Suprapubic skin (tissue), 4 donors: ENCODE measurements around the gene PLXNB3. TPM values are rescaled to one million over a fixed set of nuclear protein-coding genes. Genes with fewer than 3 reads are reported as not detected.

Source experiments
- DNase-seq, 2 donors: peaks; one replicate each; pipeline ENCODE4 v3.0.0-alpha.2; 2019; ENCODE audit warnings: low spot score in 2 of 2
- H3K27ac ChIP-seq: fragments of 200-600 bp; sonication (generic); one replicate; pipeline ENCODE4 v1.5.1; 2019
- H3K27me3 ChIP-seq: fragments of 200-600 bp; sonication (generic); one replicate; pipeline ENCODE4 v1.5.1; 2019
- H3K36me3 ChIP-seq: fragments of 200-600 bp; sonication (generic); one replicate; pipeline ENCODE4 v1.5.1; 2019
- H3K4me1 ChIP-seq: fragments of 200-600 bp; sonication (generic); one replicate; pipeline ENCODE4 v1.5.1; 2019
- H3K4me3 ChIP-seq: fragments of 200-600 bp; sonication (generic); one replicate; pipeline ENCODE4 v1.5.1; 2019; ENCODE audit warnings: mild to moderate bottlenecking
- H3K9me3 ChIP-seq: fragments of 200-600 bp; sonication (generic); one replicate; pipeline ENCODE4 v1.5.1; 2019
- EP300 ChIP-seq: sonication (generic); formaldehyde crosslinking; IDR thresholded peaks from one replicate; pipeline ENCODE4 v1.6.1; 2017; ENCODE audit warnings: antibody characterized with exemption
- POLR2A ChIP-seq, 2 donors: fragments of 450-650 bp; IDR thresholded peaks; one replicate each; pipeline ENCODE4 v1.6.1; 2017; ENCODE audit warnings: antibody characterized with exemption in 2 of 2, mild to moderate bottlenecking in 2 of 2, moderate library complexity in 2 of 2
- POLR2AphosphoS5 ChIP-seq, 3 donors: sonication (generic); formaldehyde crosslinking; IDR thresholded peaks; one replicate each; pipeline ENCODE4 v1.6.1; 2017; ENCODE audit warnings: antibody characterized with exemption in 3 of 3
- WGBS: methylation state at CpG from one replicate; pipeline ENCODE4 v1.1.5; 2018; 5-methylcytosine and 5-hydroxymethylcytosine counted together
- total RNA-seq, 4 donors: library from RNA; depleted of rRNA; stranded (reverse); fragments of >200 nt; gene quantifications; one replicate each; pipeline ENCODE4 v1.1.0, GENCODE V29; 2016
- TF ChIP-seq, protein P1 (sequence below), 2 donors: fragments of 200-600 bp in 1 of 2; fragments of 450-650 bp in 1 of 2; sonication (generic) in 1 of 2; IDR thresholded peaks; one replicate each; pipeline ENCODE4 v1.5.1; 2016 to 2019; ENCODE audit warnings: antibody characterized with exemption in 2 of 2, mild to moderate bottlenecking in 1 of 2, moderate library complexity in 1 of 2

The PLXNB3 gene
- total RNA-seq, 4 donors from 2014 or later: 13.5 to 23.9 (median 19.8) TPM

DNA sequence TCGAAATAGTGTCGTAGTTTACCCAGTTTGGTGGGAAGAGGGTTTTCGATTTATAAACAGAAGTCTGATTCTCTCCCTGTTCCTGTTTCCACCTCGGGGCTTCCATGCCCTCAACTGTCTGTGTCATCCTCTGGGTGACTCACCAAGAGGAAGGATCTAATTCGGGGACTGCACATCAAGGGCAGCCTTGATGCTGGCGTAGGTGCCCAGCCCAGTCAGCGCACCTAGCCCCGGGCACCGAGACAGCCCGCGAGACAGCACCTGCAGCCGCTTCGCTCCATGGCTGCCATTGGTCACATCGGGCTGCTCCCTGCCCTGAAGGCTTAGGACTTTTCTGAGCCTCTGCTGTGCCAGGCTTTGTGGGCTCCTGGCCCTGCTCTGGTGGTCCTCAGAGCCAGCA, 31.6 kb upstream of the PLXNB3 start:
- no peak overlapping the region for H3K4me3 ChIP-seq
- no peaks in the 10 kb centered on the region for H3K27me3 ChIP-seq
- TF ChIP-seq, protein P1, sequence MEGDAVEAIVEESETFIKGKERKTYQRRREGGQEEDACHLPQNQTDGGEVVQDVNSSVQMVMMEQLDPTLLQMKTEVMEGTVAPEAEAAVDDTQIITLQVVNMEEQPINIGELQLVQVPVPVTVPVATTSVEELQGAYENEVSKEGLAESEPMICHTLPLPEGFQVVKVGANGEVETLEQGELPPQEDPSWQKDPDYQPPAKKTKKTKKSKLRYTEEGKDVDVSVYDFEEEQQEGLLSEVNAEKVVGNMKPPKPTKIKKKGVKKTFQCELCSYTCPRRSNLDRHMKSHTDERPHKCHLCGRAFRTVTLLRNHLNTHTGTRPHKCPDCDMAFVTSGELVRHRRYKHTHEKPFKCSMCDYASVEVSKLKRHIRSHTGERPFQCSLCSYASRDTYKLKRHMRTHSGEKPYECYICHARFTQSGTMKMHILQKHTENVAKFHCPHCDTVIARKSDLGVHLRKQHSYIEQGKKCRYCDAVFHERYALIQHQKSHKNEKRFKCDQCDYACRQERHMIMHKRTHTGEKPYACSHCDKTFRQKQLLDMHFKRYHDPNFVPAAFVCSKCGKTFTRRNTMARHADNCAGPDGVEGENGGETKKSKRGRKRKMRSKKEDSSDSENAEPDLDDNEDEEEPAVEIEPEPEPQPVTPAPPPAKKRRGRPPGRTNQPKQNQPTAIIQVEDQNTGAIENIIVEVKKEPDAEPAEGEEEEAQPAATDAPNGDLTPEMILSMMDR (IDR thresholded peaks at IDR 0.05): no peak
- TF ChIP-seq EP300: no peak
- no peak for TF ChIP-seq POLR2A (IDR thresholded peaks at IDR 0.05)
- TF ChIP-seq POLR2AphosphoS5 (IDR thresholded peaks at IDR 0.05): no peak
- no peaks in the 10 kb centered on the region for H3K9me3 ChIP-seq
- H3K4me1 ChIP-seq: peaks cover 10% of the 10 kb centered on the region
- H3K36me3 ChIP-seq: no peaks in the 10 kb centered on the region
- 97% methylated on average over 7 of the region's 14 CpGs for WGBS
- no peak overlapping the region for H3K27ac ChIP-seq
- no peak for DNase-seq

DNA sequence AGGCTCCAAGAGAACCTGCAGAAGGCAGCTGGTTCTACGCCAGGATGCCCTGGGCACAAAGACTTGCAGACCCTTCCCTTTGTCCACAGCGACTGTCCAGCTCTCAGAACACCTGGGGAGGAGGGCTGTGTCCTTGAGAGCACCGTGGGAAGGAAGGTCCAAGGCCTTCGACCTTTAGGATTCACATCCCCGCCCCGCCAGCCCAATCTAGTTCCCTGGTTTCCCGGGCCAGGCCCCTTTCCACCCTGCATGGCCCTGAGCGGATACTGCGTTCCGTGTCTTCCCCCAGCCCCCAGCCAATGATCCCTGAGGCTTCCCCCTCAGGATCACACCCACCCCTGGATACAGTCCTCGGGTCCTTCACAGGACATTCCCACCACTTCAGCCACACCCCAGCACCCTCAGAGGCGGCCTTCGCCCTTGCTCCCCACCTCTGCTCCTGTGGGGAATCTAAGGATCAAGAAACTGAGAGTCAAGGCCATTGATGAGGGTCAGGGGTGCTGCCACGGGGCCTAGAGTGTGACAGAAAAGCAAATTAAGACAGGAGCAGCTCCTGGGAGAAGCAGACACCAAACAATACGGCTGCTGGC, 30.3 kb upstream of the PLXNB3 start:
- Histone ChIP-seq H3K27me3 (no peaks in the 10 kb centered on the region), H3K4me3 (no peak overlapping the region), H3K27ac (no peak overlapping the region), H3K36me3 (no peaks in the 10 kb centered on the region), H3K4me1 (no peaks in the 10 kb centered on the region), H3K9me3 (no peaks in the 10 kb centered on the region)
- DNase-seq: no peak
- TF ChIP-seq POLR2A (IDR thresholded peaks at IDR 0.05): no peak
- TF ChIP-seq EP300: no peak
- TF ChIP-seq POLR2AphosphoS5 (IDR thresholded peaks at IDR 0.05): no peak
- TF ChIP-seq, protein P1 (IDR thresholded peaks at IDR 0.05): no peak
- WGBS: 84% methylated on average over 11 of the region's 15 CpGs

- Histone ChIP-seq H3K4me1 (peaks cover 2% of the 10 kb centered on the region), H3K9me3 (no peaks in the 10 kb centered on the region), H3K36me3 (no peaks in the 10 kb centered on the region), H3K27ac (no peak overlapping the region), H3K27me3 (no peaks in the 10 kb centered on the region), H3K4me3 (no peak overlapping the region)
- WGBS: 92% methylated on average over 2 of the region's 2 CpGs
- DNase-seq: no peak
- no peak for TF ChIP-seq POLR2AphosphoS5 (IDR thresholded peaks at IDR 0.05)
- TF ChIP-seq EP300: no peak
- TF ChIP-seq POLR2A (IDR thresholded peaks at IDR 0.05): no peak
- TF ChIP-seq, protein P1 (IDR thresholded peaks at IDR 0.05): no peak
Measured at GRCh38 chrX:153734871-153735270, 29.2 kb upstream of the PLXNB3 start.

DNA sequence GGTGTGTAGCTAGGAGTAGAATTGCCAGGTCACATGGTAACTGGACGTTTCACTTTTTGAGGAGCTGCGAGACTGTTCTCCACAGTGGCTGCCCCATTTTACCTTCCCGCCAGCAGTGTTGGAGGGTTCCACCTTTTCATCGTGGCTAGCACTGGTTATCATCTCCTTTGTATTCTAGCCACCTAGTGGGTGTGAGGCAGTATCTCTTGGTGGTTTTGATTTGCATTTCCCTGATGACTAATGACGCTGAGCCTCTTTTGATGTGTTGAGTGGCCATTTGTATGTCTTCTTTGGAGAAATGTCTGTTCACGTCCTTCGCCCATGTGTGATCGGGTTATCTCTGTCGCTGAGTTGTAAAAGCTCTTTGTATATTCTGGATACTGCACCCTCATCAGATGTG, 28.8 kb upstream of the PLXNB3 start:
- Histone ChIP-seq H3K9me3 (no peaks in the 10 kb centered on the region), H3K27me3 (no peaks in the 10 kb centered on the region), H3K27ac (no peak overlapping the region), H3K4me1 (peaks cover 2% of the 10 kb centered on the region), H3K36me3 (no peaks in the 10 kb centered on the region), H3K4me3 (no peak overlapping the region)
- 83% methylated on average over 9 of the region's 9 CpGs for WGBS
- TF ChIP-seq EP300: no peak
- TF ChIP-seq, protein P1 (IDR thresholded peaks at IDR 0.05): no peak
- no peak for TF ChIP-seq POLR2AphosphoS5 (IDR thresholded peaks at IDR 0.05)
- TF ChIP-seq POLR2A (IDR thresholded peaks at IDR 0.05): no peak
- no peak for DNase-seq

DNA sequence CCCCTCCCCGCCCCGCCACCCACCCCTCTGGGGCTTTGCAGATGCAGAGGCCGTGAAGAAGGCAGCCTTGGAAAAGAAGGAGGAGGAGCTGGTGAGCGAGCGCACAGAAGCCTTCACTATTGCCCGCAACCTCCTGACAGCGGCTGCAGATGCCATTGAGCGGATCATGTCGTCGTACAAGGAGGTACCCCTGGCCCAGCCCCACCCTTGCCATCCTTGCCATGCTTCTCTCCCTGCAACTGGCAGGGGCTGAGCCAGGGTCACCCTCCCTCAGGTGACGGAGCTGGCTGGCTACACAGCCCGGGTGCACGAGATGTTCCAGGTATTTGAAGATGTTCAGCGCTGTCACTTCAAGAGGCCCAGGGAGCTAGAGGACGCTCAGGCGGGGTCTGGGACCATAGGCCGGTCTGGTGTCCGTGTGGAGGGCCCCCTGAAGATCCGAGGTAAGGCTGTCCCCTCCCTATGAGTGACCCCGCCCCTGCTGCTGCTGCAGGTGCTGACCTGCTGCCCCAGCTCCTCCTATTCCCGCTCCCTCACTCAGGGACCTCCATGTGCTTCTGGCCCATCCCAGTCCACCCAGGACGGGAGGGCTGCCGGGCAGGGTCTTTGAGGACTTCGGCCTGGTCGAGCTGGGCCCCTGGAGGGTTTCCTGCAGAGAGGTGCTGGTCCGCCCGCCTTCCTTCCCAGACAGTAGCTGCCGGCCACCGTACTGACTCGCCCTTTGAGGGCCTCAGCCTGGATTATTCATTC, 27.8 kb upstream of the PLXNB3 start:
- Histone ChIP-seq H3K27ac (no peak overlapping the region), H3K27me3 (no peaks in the 10 kb centered on the region), H3K4me1 (peaks cover 2% of the 10 kb centered on the region), H3K36me3 (no peaks in the 10 kb centered on the region), H3K4me3 (no peak overlapping the region), H3K9me3 (no peaks in the 10 kb centered on the region)
- TF ChIP-seq POLR2AphosphoS5 (IDR thresholded peaks at IDR 0.05) (no peak), EP300 (no peak), POLR2A (IDR thresholded peaks at IDR 0.05) (no peak)
- TF ChIP-seq, protein P1 (IDR thresholded peaks at IDR 0.05): no peak
- no peak for DNase-seq
- WGBS: 90% methylated on average over 5 of the region's 30 CpGs
